Superior temporal gyrus (tissue), 1 donor: Measurements from ENCODE around the gene ETV3.

Experiments
- DNase-seq: peaks from one replicate; pipeline ENCODE4 v3.0.0-alpha.2; 2016; ENCODE audit errors: extremely low spot score

Gene ETV3

GRCh38 chr1:157161901-157162300 lies 23.7 kb upstream of the ETV3 start:
- no peak for DNase-seq

GRCh38 chr1:157158967-157159366 lies 20.8 kb upstream of the ETV3 start:
- DNase-seq = no peak

GRCh38 chr1:157157501-157158190 lies 19.5 kb upstream of the ETV3 start:
- peak; percentile 31 for DNase-seq

GRCh38 chr1:157156058-157156541 lies 17.9 kb upstream of the ETV3 start:
- peak; percentile 73 for DNase-seq

- no peak for DNase-seq
These were observed 17.5 kb upstream of the ETV3 start for GRCh38 chr1:157155658-157156057.

GRCh38 chr1:157154940-157155514 lies 16.8 kb upstream of the ETV3 start:
- no peak for DNase-seq

- no peak for DNase-seq
These were observed 16.1 kb upstream of the ETV3 start for GRCh38 chr1:157154291-157154690.

GRCh38 chr1:157153746-157154145 lies 15.6 kb upstream of the ETV3 start:
- DNase-seq = no peak

GRCh38 chr1:157152510-157152909 lies 14.3 kb upstream of the ETV3 start:
- no peak for DNase-seq

- DNase-seq = no peak
These were observed 13.3 kb upstream of the ETV3 start for GRCh38 chr1:157151506-157151905.

GRCh38 chr1:157151073-157151472 lies 12.9 kb upstream of the ETV3 start:
- no peak for DNase-seq

GRCh38 chr1:157150631-157151030 lies 12.4 kb upstream of the ETV3 start:
- DNase-seq = no peak

- DNase-seq = no peak
These were observed 9.9 kb upstream of the ETV3 start for GRCh38 chr1:157147906-157148700.

- no peak for DNase-seq
These were observed 8.8 kb upstream of the ETV3 start for GRCh38 chr1:157147037-157147436.

- no peak for DNase-seq
These were observed 8.0 kb upstream of the ETV3 start for GRCh38 chr1:157146244-157146643.

- DNase-seq = no peak
These were observed 6.9 kb upstream of the ETV3 start for GRCh38 chr1:157145076-157145475.

- no peak for DNase-seq
These were observed 6.3 kb upstream of the ETV3 start for GRCh38 chr1:157144509-157144908.

- no peak for DNase-seq
These were observed 4.7 kb upstream of the ETV3 start for GRCh38 chr1:157142765-157143423.

- DNase-seq = no peak
These were observed 4.0 kb upstream of the ETV3 start for GRCh38 chr1:157142201-157142600.

GRCh38 chr1:157141212-157141855 lies 3.1 kb upstream of the ETV3 start:
- no peak for DNase-seq

- DNase-seq = no peak
These were observed 1.9 kb upstream of the ETV3 start for GRCh38 chr1:157140063-157140588.
